RKO (cell line): ENCODE results near the gene GPR137C.
"Not testable (repeated sequence)": the region's sequence is repeated elsewhere in the genome, so short reads cannot be mapped to it uniquely, and the experiment has no call there.

ENCODE experiments used
- DNase-seq: peaks from one replicate; pipeline ENCODE4 v3.0.0-alpha.2; 2016; ENCODE audit warnings: low spot score

Gene GPR137C

DNA sequence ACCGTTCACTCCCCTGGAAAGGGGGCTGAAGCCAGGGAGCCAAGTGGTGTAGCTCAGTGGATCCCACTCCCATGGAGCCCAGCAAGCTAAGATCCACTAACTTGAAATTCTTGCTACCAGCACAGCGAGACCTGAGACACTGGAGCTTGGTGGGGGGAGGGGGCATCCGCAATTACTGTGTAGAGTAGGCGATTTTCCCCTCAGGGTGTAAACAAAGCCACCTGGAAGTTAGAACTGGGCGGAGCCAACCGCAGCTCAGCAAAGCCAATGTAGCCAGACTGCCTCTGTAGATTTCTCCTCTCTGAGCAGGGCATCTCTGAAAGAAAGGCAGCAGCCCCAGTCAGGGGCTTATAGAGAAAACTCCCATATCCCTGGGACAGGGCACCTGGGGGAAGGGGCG, 15.8 kb downstream of the GPR137C start:
- not testable (repeated sequence) for DNase-seq

DNA sequence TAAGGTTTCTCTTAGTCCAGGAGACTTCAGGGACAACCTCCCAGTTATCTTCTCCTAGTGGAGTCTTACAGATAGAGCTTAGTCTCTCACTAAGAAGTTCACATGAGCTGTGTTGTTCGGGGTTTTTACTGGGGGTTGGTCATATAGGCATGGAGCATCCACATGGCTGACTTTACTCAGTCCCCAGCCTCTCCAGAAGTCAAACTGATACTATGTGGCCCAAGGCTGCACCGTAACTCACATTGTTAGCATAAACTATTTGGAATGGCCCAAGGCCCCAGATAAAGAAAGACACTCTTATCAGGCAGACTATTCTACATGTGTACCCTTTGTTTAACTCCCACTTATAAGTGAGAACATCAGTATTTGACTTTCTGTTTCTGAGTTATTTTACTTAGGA, 23.2 kb downstream of the GPR137C start:
- no peak for DNase-seq

DNA sequence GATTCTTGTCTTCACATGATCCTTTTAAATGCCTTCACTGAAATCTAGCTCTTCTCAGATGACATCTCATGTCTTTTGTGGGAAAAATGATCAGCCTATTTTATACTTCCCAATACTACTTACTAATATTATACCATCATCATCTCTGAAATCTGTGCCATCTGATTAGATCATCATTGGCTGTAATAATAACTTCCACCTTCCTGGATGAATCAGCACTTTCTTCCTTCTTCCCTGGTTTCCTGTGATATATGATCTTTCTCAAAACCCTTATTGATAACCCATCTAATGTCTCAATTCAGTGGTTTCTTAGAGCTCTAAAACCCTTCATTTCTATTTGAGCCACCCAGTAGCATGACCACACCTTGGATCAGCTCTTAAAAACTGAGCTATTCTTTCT, 30.9 kb downstream of the GPR137C start:
- no peak for DNase-seq

DNA sequence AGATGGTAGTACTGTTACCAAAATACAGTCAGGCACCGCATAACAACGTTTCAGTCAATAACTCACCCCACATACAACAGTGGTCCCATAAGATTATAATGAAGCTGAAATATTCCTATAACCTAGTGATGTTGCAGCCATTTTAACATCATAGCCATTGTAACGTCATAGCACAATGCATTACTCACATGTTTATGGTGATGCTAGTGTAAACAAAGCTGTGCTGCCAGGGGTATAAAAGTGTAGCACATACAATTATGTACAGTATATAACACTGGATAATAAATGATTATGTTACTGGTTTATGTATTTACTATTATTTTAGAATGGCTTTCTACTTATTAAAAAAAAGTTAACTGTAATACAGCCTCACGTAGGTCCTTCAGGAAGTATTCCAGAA, 37.0 kb downstream of the GPR137C start:
- DNase-seq, result no peak

DNA sequence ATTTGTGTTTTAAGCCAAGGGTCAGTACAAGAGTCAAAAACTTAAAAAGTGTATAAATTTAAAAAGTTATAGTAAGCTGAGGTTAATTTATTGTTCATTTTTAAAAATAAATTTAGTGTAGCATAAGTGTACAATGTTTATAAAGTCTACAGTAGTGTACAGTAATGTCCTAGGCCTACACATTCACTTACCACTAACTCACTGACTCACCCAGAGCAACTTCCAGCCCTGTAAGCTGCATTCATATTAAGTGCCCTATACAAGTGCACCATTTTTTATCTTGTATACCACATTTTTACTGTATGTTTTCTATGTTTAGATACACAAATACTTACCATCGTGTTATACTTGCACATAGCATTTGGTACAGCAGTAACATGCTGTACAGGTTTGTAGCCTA, 37.7 kb downstream of the GPR137C start:
- no peak for DNase-seq

DNA sequence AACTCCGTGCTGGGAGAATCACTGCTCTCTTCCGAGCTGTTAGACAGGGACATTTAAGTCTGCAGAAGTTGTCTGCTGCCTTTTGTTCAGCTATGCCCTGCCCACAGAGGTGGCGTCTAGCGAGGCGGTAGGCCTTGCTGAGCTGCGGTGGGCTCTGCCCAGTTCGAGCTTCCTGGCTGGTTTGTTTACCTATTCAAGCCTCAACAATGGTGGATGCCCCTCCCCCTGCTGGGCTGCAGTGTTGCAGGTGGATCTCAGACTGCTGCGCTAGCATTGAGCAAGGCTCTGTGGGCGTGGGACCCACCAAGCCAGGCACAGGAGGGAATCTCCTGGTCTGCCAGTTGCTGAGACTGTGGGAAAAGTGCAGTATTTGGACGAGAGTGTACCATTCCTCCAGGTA, 43.7 kb downstream of the GPR137C start:
- no peak for DNase-seq

DNA sequence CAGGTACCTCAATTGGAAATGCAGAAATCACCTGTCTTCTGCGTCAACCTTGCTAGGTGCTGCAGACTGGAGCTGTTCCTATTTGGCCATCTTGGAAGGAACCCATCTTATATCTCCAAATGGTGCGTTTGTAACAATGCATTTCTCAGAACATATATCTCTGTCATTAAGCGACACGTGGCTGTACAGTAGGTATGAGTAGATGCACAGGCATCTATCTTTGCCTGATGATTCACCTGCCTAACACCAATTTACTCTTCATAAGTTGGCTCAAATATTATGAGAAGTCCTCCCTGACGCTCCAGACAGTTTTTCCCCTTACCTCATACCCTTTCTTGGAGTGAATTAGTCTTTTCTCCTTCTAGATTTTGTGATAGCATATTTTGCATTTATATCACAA, 44.2 kb downstream of the GPR137C start:
- peak; percentile 61 for DNase-seq

DNA sequence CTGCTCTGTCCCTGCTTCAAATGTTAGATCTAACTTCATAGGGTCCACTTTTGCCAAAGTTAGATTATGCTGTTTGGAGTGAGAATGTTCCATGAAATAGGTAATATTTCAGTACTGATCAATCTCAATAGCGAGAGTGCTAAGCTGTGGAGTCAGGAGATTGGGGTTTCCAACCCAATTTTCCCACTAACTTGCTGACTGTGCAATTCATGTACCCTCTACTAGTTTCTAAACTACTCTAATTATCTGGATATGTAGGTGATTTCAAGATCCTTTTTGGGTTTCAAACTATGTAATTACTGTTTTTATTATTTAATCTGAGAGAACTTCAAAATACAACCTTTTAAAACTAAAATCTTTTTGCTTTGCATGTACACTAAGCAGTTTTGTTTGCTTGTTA, 45.9 kb downstream of the GPR137C start:
- no peak for DNase-seq

DNA sequence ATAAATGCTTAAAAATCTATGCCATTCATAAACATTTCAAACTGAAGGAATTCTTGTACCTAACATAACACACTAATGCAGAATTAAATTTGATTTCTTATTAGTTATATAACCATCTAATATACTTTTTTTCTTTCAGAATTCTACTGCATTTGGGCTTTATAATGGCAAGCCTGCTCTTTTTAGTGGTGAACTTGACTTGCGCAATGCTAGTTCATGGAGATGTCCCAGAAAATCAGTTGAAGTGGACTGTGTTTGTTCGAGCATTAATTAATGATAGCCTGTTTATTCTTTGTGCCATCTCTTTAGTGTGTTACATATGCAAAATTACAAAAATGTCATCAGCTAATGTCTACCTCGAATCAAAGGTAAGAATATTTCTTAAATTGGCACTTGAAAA, 47.3 kb downstream of the GPR137C start:
- no peak for DNase-seq

DNA sequence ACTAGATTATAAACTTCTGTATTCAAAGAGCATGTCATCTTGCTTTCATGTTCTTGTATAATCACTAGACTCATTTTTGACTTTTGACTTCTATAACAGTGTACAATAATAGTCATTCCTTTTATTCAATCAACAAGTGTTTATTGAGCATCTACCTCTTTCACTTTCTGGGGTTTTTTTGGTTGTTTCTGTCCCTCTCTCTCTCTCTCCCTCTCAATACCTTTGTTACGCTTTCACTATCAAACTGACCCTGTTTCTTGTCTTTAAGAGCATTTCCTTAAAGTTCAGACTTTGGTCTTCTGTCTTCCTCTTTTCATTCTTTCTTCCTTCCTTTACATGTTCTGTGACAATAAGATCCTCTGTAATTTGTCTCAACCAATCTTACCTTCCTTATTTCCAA, 49.5 kb downstream of the GPR137C start:
- DNase-seq, result no peak

DNA sequence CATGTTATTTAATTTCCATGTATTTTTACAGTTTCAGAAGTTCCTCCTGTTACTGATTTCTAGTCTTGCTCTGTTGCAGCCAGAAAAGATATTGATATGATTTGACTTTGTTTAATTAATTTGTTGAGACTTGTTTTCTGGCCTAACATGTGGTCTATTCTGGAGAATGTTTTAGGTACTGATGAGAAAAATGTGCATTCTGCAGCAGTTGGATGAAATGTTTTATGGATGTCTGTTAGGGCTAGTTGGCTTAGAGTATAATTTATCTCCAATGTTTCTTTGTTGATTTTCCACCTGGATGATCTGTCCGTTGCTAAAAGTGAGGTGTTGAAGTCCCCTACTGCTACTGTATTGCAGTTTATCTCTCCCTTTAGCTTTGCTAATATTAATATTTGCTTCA, 54.4 kb downstream of the GPR137C start:
- DNase-seq, result no peak

DNA sequence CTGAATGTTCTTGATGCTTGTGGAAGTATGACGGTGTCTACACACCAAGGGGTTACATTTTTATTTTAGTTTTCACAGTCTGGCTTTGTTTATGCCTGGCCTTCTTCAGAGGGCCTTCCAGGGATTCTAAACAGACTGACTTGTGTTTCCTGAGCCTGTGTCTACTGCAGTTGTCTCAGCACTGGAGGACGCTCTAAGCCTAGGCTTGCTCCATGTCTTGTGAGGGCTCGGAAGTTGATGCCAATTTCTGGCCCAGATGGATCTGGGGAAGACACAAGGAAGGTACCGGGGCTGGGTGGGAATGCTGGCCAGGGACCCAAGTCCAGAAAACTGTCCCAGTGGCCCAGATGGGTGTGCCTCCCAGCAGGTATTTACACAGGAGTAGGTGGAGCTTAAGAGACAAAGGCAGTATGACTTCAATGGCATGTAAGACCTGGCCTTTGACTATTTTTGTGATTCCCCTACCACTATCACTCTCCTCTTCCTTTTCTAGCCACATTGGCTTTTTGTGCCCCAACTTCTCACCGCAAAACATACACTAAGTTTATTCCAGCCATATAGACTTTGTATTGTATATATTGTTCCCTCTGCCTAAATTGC, 56.9 kb downstream of the GPR137C start:
- DNase-seq, result no peak

DNA sequence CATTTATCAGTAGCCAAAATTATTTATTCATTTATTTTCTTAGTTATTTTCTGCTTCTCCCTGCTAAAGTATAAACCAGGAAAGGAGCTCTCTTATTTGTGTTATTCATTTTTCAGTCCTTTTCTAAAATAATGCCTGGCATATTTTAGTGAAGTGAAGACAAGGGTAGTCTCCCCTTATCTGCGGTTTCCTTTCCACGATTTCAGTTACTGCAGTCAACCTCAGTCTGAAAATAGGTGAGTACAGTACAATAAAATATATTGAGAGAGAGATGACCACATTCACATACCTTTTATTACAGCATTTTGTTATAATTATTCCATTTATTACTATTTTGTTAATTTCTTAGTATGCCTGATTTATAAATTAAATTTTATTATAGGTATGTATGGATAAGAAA, 57.6 kb downstream of the GPR137C start:
- DNase-seq, result no peak

DNA sequence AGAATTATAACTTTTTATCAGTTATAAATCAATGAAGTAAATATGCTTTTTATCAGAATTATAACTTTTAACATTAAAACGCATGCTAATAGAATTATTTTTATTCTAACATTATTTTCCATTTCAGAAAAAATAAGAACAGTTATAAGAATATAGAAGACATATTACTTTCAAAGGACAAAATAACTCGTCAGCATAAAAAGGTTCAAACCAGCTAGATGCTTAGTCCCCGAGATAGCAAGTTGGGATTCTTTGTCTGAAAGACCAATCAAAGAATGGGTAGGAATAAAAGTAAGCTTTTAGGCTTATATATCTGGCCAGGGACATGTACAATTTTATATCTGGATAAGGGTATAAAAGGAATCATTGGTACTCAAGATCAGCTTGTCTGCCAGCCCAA, 66.0 kb downstream of the GPR137C start:
- DNase-seq, result no peak

DNA sequence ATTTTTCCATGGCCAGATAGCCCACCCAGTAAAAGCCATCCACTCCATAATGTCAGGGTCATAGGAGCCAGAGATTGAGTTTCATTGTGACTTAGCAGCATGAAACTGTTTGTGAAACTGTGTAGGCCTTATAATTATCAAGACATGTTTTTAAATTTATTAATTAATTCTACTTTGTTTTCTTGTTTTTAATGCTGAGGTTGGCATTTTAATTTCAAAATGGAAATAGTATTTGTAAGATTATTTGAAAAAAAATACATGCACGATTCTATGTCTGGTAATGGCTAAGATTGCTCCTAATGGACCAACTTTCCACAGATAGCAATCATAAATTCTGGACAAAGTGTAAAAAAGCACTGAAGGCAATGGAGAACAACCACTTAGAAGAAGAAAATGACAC, 67.1 kb downstream of the GPR137C start:
- DNase-seq, result no peak

DNA sequence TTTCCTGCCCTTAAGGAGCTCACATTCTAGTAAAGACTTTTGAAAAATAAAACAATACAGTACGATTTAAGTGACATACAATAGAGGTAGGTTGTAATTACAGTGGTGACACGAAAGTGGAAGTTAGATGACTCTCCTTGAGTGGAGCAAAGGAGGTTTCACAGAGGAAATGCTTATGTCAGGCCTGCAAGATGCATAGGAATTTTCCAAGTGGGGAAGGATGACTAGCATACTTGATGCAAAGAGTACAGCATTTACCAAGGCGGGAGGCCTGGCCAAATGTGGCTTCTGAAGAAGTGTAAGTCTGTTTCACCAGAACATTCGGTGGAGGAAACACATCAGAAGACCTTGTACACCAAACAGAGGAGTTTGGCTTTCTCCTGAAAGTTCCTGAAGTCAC, 87.5 kb downstream of the GPR137C start:
- DNase-seq, result no peak

DNA sequence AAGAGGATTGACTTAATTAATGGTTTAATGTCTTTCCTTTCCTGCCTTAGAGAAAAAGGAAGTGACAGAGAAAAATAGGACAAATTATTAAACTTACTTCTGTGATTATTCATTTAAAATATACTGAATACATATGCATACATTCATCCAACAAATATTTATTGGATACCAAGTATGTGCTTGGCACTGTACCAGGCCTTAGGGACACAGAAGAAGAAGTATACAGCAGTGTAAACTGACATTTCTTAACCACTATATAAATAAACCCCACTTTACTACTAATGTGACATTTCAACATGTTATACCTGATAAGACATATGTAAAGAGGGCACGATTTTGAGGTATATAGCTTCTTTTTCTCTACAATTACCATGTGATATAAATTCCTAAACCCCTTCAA, 89.1 kb downstream of the GPR137C start:
- no peak for DNase-seq

DNA sequence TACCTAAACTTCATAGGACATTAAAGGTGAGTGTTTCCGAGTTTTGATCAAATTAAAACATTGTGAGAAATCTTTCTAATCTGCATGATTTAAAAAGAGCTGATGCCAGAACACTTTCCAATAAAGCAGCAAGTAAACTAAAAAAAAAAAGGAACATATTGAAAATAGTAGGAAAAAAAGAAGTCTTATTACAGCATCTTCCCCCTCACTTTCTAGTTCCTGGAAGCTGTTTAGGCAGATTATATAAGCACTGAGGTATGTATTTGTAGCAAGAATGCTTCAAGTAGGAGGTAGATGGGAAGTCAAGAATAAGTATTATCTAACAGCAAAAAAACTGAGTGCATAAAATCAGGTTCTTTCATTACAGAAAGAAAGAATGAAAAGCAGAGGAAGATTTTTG, 96.9 kb downstream of the GPR137C start:
- DNase-seq, result no peak

DNA sequence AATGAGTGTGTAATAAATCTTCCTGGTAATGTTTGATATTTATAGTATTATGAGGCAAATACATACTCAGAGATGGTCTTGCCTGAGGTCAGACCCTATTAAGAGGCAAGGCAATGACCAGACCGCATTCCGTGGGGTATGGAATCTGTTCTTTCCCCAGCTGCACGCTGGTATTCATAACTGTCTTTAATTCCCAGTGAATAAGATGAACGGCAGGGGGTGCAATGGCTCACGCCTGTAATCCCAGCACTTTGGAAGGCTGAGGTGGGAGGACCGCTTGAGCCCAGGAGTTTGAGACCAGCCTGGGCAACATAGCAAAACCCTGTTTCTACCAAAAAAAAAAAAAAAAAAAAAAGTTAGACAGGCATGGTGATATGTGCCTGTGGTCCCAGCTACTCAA, 98.1 kb downstream of the GPR137C start:
- no peak for DNase-seq

DNA sequence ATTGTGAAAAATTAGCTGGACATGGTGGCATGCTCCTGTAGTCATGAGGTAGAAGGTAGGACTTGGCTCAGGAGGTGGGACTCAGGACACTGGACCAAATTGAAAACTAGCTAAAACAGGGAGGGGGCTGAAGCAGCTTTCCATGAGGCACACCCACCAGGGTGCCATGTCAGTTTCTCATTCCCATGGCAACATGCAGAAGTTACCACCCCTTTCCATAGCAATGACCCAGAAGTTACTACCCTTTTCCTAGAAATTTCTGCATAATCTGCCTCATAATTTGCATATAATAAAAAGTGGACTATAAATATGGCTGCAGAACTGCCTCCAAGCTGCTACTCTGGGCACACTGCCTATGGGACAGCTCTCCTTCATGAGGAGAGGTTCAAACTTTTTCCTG, 104.3 kb downstream of the GPR137C start:
- no peak for DNase-seq

DNA sequence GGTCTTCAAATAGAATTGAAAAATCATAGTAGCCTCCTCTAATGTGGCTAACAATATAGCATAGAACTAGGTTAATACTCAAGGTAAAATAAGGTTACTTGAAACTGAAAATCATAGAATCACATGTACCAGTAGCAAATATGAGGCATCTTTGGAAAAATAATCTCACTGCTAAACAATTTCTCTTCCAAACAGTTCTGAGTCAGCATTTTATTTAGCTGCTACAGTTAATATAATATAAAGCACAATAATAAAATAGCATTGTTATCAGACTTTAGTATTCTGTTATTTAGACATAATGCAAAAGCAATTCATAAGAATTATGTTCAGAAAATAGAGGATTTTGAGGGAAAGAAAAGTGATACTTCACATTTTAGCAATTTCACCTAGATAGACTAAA, 107.7 kb downstream of the GPR137C start:
- no peak for DNase-seq

DNA sequence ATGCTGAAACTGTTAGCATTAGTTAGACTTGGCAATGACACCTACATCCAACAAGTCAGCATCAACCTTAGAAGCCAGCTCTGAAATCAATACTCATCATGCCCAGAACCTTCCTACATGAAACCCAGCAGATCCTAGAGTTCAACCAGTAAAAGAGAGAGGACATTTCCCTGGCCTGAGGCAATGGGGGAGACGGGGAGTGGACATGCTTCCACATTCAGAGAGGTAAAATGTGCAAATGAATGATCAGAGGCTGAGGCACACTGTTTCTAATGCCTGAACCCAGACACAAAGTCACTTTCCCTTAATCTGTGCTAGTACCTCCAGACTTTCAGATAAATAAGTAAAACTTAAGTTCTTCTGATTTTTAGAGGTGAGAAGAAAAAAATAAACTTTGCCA, 108.2 kb downstream of the GPR137C start:
- DNase-seq, result no peak

DNA sequence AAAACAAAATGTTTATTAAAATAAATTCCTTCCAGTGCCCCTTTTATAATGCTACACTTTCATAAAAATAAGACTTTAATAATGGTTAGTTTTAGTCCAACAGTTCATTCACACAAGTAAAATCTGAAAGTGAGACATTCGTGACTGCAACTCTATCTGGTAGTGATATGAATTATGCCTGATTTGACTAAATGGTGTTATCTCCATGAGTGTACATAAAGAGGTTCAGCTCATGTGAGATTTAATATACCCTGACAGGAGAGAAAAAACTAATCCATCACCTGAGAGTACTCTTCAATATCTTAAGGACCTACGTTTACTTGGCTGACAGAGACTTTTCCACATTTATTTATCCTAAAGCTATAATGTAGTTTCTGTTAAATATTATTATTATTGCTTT, 108.7 kb downstream of the GPR137C start:
- DNase-seq, result no peak

DNA sequence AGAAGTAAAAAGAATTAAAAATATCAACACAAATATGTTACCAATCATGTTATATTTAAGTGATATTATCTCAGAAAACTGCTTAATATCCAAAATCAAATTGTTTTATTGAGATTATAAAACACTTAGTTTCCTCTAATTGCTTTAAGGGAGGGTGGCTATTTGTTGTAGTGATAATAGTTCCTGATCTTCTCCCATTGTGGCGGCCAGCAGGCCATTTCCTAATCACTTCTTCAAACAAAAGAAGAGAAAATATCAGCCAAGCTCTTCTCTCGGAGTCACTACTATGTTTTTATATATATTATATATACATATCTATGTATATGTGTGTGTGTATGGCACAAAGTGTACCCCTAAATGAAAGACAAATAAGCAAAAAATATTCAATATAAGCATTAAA, 111.2 kb downstream of the GPR137C start:
- no peak for DNase-seq

DNA sequence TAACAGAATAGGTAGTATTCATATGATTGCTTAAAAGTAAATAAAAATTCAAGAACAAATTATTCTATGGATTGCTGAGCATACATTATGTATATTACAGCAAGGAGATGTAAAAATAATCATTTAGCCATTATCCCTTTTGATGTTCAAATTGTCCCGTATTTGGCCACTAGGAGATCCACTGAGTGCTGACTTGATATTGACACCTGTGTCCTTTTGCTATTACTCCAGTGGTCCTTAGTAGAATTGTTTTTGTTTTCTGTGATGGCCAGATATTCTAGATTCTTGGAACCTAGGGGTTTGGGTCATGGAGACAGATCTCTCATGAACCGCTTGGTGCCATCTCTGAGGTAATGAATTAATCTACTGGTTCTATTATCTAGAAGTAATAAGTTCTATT, 126.0 kb downstream of the GPR137C start:
- DNase-seq, result peak; percentile 48
